HG02588 (cell line): ENCODE measurements around the gene KCNH8.

Experiments used
- ATAC-seq: cut with Tn5 transposase; IDR thresholded peaks from one replicate; pipeline ENCODE4 v1.9.1; 2021; ENCODE audit warnings: mild to moderate bottlenecking, moderate library complexity; ENCODE audit not compliant: unreplicated experiment

KCNH8 gene

DNA sequence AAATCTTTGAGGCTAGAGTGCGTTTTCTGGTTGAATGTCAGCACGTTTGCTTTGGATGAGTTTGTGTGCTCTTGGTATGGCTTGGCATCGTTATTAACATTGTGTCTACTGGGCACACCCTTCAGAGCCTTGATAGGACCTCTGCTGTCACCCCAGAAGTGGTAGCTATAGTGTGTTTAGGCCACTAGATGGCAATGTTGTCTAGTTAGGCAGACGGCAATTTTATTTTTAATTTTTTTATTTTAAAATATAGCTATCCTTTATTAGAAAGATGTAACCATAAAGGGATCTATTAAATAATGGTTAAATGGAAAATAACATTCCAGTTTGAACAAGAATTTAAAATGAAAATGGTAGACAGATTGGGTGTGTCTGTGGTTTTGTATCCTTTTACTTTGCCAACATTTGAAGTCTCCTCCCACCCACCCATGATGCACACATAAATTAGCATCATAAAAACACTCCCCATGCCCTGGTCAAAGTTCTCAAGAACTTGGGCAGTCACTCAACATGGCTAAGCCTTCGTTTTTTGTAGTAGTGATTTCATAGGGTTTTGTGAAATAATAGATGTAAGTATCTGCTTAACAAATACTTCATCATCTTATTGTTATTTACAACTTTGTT is 200.7 kb downstream of the KCNH8 start:
- ATAC-seq = peak; percentile 77

DNA sequence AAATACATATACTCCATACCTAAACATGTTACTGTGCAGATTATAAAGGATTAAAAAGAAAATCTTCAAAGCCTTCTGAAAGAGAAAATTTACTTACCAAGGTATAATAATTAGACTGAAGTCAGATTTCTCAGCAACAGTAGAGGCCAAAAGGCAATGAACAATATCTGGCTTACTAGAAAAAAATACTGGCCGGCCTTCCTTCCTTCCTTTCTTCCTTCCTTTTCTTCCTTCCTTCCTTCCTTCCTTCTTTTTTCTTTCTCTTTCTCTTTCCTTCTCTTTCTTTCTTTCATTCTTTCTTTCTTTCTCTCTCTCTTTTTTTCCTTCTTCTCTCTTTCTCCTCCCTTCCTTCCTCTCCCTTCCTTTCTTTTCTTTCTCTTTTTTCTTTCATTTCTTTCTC is 209.6 kb downstream of the KCNH8 start:
- ATAC-seq = no peak

DNA sequence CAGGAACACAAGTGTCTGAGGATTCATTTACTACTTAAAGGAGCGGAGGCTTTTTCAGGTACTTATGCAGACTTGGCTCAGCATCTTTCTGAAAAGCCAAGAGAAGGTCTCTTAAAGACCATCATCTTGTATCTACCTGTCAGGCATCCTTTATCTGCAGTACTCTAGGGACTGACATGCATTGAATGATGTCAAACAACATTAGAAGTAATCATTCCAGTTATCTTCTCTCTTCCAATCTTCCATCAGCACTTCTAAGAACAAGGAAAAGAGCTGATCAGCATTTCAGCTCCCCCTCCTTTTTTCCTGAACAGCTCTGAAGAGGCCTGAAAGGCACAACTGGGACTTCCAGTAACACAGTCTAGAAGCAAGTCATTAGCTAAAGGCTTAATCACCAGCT is 214.8 kb downstream of the KCNH8 start:
- peak; percentile 8 for ATAC-seq

DNA sequence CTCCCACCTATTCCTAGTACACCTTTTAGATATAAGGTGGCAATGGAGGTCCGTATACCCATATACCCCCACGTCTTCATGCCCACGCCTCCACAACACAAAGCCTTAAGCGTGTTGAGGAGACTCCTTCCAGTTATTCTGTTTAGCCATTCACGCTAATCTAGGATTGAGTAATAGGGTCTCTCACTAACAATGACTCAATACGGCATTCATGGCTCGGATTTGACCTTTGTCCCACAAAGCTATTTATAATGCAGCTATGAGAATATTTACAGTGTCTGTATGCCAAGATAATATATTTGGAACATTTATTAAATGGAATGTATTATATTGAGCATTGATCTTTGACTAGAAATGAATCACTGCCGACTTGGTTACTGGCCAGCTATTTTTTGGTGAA is 215.8 kb downstream of the KCNH8 start:
- no peak for ATAC-seq

DNA sequence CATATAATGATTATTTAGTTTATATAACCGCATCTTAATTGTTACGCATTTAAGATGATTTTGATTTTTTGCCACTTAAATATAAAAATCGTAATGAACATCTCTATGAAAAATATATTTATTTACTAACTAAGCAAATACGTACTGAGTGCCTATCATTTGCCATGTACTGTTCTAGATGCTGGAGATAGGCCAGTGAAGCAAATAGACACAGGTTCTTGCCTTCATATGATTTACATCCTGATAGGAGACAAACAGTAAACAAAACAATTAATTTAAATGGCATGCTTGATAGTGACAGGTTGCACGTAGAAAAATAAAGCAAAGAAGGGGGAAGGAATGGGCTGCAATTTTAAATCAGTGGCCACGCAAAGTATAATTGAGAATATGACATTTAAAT is 217.2 kb downstream of the KCNH8 start:
- ATAC-seq = no peak

GRCh38 chr3:19384868-19385267 is 236.6 kb downstream of the KCNH8 start:
- no peak for ATAC-seq

- no peak for ATAC-seq
These were observed 243.8 kb downstream of the KCNH8 start for GRCh38 chr3:19392150-19392549.

DNA sequence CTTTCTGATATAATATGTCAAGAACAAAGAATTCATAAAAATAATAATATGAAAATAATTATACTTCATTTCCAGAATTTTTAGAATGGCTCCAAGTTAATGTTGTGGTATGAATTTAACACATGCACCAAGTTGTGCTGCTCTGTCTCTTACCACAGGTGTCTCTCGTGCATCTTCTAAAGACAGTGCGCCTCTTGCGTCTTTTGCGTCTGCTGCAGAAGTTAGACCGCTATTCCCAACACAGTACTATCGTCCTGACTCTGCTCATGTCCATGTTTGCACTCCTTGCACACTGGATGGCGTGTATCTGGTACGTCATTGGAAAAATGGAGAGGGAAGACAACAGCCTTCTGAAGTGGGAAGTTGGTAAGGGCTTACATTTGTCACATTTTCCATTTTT is 246.6 kb downstream of the KCNH8 start:
- no peak for ATAC-seq

GRCh38 chr3:19396726-19397125 is 248.4 kb downstream of the KCNH8 start:
- ATAC-seq = no peak

GRCh38 chr3:19399356-19399755 is 251.0 kb downstream of the KCNH8 start:
- no peak for ATAC-seq

- no peak for ATAC-seq
These were observed 251.5 kb downstream of the KCNH8 start for GRCh38 chr3:19399836-19400235.

- no peak for ATAC-seq
These were observed 271.8 kb downstream of the KCNH8 start for GRCh38 chr3:19420159-19420558.

DNA sequence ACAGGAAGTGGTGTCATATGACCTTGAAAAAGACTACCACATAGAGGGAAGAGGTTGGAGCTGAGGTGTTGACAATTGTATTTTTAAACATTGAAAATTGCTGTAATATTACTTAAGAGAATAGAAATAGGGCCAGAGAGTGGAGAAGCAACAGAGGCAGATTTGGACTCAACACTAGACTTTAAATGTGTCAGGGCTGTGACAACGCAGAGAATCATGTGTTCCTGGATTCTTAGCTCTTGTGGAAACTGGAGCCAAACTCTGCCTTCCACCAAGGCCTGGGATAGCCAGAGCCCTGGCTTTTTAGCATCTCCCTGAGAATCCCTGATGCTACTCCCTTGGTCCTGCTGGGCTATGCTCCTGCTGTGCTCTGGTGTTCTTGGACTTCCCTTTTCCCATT is 277.5 kb downstream of the KCNH8 start:
- ATAC-seq = no peak

- ATAC-seq = no peak
These were observed 279.3 kb downstream of the KCNH8 start for GRCh38 chr3:19427422-19428149.

GRCh38 chr3:19428729-19429128 is 280.4 kb downstream of the KCNH8 start:
- no peak for ATAC-seq

DNA sequence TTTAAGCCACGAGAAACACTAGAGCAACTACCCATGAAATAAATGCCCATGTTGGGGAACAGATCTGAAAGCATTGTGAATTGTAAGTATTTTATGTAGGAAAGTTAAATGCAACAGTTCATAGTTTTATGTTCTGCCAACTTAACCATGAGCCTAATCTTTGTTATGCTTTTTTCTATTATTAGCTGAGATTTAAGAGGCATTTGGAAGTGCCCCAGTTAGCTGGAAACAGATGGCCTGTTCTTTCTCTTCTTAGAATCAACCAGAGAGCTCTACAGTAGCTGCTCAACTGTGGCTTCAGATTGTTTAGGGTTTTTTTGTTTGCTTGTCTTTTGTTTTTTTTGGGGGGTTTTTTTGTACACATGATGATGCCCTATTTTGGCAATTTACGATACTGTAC is 284.4 kb downstream of the KCNH8 start:
- ATAC-seq = no peak

- no peak for ATAC-seq
These were observed 288.4 kb downstream of the KCNH8 start for GRCh38 chr3:19436746-19437145.

DNA sequence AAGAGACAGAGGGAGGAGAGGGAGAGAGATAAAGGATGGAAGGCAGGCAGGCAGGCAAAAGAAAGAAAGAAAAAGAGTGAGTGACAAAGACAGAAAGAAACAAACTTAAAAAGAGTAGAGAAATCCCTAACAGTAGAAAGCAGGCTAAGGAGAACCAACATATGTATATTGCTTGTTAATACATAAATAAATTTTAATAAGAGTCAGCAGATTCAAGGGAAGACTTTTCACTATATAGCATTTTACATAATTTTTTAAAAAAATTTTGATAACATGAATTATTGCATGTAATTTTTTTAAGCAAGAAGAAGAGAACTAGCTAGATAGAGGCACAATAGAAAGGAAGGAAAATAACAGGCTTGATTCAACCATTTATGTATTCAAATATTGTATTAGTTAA is 291.6 kb downstream of the KCNH8 start:
- ATAC-seq = no peak

- ATAC-seq = no peak
These were observed 297.8 kb downstream of the KCNH8 start for GRCh38 chr3:19446138-19446537.

GRCh38 chr3:19446687-19447086 is 298.4 kb downstream of the KCNH8 start:
- no peak for ATAC-seq

DNA sequence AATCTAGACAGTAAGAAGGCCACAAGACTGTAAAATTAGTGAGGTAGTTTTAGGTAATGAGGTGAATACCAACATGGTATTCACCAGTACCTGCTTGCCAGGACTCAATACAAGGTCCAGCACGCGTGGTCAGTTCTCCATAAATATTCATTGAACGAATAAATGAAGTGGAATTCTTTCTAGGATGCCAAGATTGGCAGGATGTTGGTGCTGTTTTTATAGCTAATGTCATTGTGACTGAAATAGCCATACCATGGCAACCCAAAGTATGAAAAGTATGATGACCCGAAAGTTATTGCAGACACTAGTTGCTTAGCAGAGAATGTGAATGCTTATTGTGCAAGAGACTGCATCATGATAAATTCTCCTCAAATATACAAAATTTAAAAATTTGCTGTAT is 307.2 kb downstream of the KCNH8 start:
- no peak for ATAC-seq

GRCh38 chr3:19456738-19457137 is 308.4 kb downstream of the KCNH8 start:
- ATAC-seq = no peak

GRCh38 chr3:19457449-19457848 is 309.1 kb downstream of the KCNH8 start:
- no peak for ATAC-seq
